OCI-LY3 (cell line): ENCODE measurements around the gene GFM1.

ENCODE experiments used
- H2AFZ ChIP-seq: fragments of 200-600, 300-600 bp; shearing (Covaris generic); 2 replicates; pipeline ENCODE4 v1.6.0; 2014; ENCODE audit warnings: antibody characterized with exemption, low read depth, low read length
- H3K27ac ChIP-seq: fragments of 200-600, 300-600 bp; sonication (generic); 2 replicates; pipeline ENCODE4 v1.5.1; 2014; ENCODE audit warnings: mild to moderate bottlenecking, low read length, moderate library complexity, mixed read lengths
- H3K27me3 ChIP-seq: fragments of 200-600, 300-600 bp; sonication (generic); 2 replicates; pipeline ENCODE4 v1.6.1; 2014; ENCODE audit warnings: low read depth, low read length, mixed read lengths
- H3K36me3 ChIP-seq: fragments of 200-600, 300-600 bp; sonication (generic); replicated peaks from 2 replicates; pipeline ENCODE3; 2014; ENCODE audit warnings: low read depth, low read length, mixed read lengths
- H3K4me1 ChIP-seq: fragments of 300-600, 200-600 bp; sonication (generic); 2 replicates; pipeline ENCODE4 v1.6.1; 2014; ENCODE audit warnings: low read length, mixed read lengths
- H3K4me2 ChIP-seq: fragments of 200-600, 300-600 bp; sonication (generic); 2 replicates; pipeline ENCODE4 v1.6.1; 2014; ENCODE audit warnings: low read length, mixed read lengths
- H3K4me3 ChIP-seq: fragments of 300-600, 200-600 bp; sonication (generic); 2 replicates; pipeline ENCODE4 v1.5.1; 2014; ENCODE audit warnings: antibody characterized with exemption, mild to moderate bottlenecking, low read length, moderate library complexity
- H3K79me2 ChIP-seq: fragments of 300-600, 200-600 bp; shearing (Covaris generic); 2 replicates; pipeline ENCODE4 v1.6.1; 2014; ENCODE audit warnings: mild to moderate bottlenecking, low read length, mixed read lengths
- H3K9ac ChIP-seq: fragments of 300-600, 200-600 bp; shearing (Covaris generic); 2 replicates; pipeline ENCODE4 v1.6.0; 2014; ENCODE audit warnings: mild to moderate bottlenecking, low read length, moderate library complexity
- H3K9me3 ChIP-seq: fragments of 200-600, 300-600 bp; shearing (Covaris generic); 2 replicates; pipeline ENCODE4 v1.6.1; 2014; ENCODE audit warnings: low read length, mixed read lengths; ENCODE audit not compliant: insufficient read depth
- H4K20me1 ChIP-seq: fragments of 200-600, 300-600 bp; sonication (generic); 2 replicates; pipeline ENCODE4 v1.6.1; 2016; ENCODE audit warnings: low read length, mixed read lengths; ENCODE audit not compliant: insufficient read depth
- CTCF ChIP-seq: fragments of 200-600, 300-600 bp; sonication (generic); IDR thresholded peaks from 2 replicates; pipeline ENCODE4 v1.5.1; 2014; ENCODE audit warnings: antibody characterized with exemption, low read length, low read depth
- EZH2phosphoT487 ChIP-seq: fragments of 200-600 bp; shearing (Covaris generic); IDR thresholded peaks from 2 replicates; pipeline ENCODE4 v1.6.1; 2018; ENCODE audit warnings: antibody characterized with exemption, mixed run types, low read depth

GFM1 gene

GRCh38 chr3:158663832-158664231 is 19.5 kb downstream of the GFM1 start:
- Histone ChIP-seq H3K36me3 (peaks cover 31% of the 10 kb centered on the region), H2AFZ (no peak overlapping the region), H3K4me2 (no peak overlapping the region), H3K4me1 (no peaks in the 10 kb centered on the region), H3K79me2 (no peaks in the 10 kb centered on the region), H3K27ac (no peak overlapping the region), H4K20me1 (no peaks in the 10 kb centered on the region), H3K9ac (no peak overlapping the region), H3K27me3 (no peaks in the 10 kb centered on the region), H3K9me3 (no peaks in the 10 kb centered on the region), H3K4me3 (no peak overlapping the region)
- TF ChIP-seq CTCF (no peak), EZH2phosphoT487 (no peak)

GRCh38 chr3:158666416-158666815 is 22.1 kb downstream of the GFM1 start:
- H2AFZ ChIP-seq, result no peak overlapping the region
- H3K9ac ChIP-seq, result no peak overlapping the region
- TF ChIP-seq EZH2phosphoT487 (no peak), CTCF (no peak)
- no peaks in the 10 kb centered on the region for H3K4me1 ChIP-seq
- no peak overlapping the region for H3K27ac ChIP-seq
- no peaks in the 10 kb centered on the region for H4K20me1 ChIP-seq
- H3K9me3 ChIP-seq, result no peaks in the 10 kb centered on the region
- H3K36me3 ChIP-seq, result peaks cover 20% of the 10 kb centered on the region
- H3K4me2 ChIP-seq, result no peak overlapping the region
- no peaks in the 10 kb centered on the region for H3K27me3 ChIP-seq
- H3K79me2 ChIP-seq, result no peaks in the 10 kb centered on the region
- H3K4me3 ChIP-seq, result no peak overlapping the region

GRCh38 chr3:158668506-158668905 is 24.2 kb downstream of the GFM1 start:
- H3K4me2 ChIP-seq, result no peak overlapping the region
- no peak overlapping the region for H3K9ac ChIP-seq
- H3K27me3 ChIP-seq, result no peaks in the 10 kb centered on the region
- no peaks in the 10 kb centered on the region for H3K4me1 ChIP-seq
- peaks cover 13% of the 10 kb centered on the region for H3K36me3 ChIP-seq
- no peaks in the 10 kb centered on the region for H3K79me2 ChIP-seq
- H2AFZ ChIP-seq, result no peak overlapping the region
- TF ChIP-seq EZH2phosphoT487 (no peak), CTCF (no peak)
- H3K27ac ChIP-seq, result no peak overlapping the region
- H3K9me3 ChIP-seq, result no peaks in the 10 kb centered on the region
- no peaks in the 10 kb centered on the region for H4K20me1 ChIP-seq
- H3K4me3 ChIP-seq, result no peak overlapping the region

- H3K4me1 ChIP-seq, result no peaks in the 10 kb centered on the region
- H2AFZ ChIP-seq, result no peak overlapping the region
- H3K27ac ChIP-seq, result no peak overlapping the region
- no peak overlapping the region for H3K9ac ChIP-seq
- no peak overlapping the region for H3K4me3 ChIP-seq
- H3K79me2 ChIP-seq, result no peaks in the 10 kb centered on the region
- no peaks in the 10 kb centered on the region for H3K9me3 ChIP-seq
- no peaks in the 10 kb centered on the region for H4K20me1 ChIP-seq
- no peaks in the 10 kb centered on the region for H3K27me3 ChIP-seq
- H3K4me2 ChIP-seq, result no peak overlapping the region
- H3K36me3 ChIP-seq, result peaks cover 8% of the 10 kb centered on the region
- TF ChIP-seq EZH2phosphoT487 (no peak), CTCF (no peak)
Observed at GRCh38 chr3:158671821-158672214, 27.5 kb downstream of the GFM1 start.
